Body of pancreas (tissue), 4 donors: ENCODE results near the gene CCNL2.

Source experiments
- POLR2A ChIP-seq, 3 donors: fragments of 450-650 bp; IDR thresholded peaks; one replicate each; pipeline ENCODE4 v1.6.1; 2016; ENCODE audit warnings: antibody characterized with exemption in 3 of 3, mild to moderate bottlenecking in 2 of 3
- TF ChIP-seq, protein P1 (sequence below), 7 experiments: fragments of 450-650 bp in 4 of 7; fragments of 200-600 bp in 3 of 7; sonication (generic) in 3 of 7; IDR thresholded peaks; one replicate each; pipeline ENCODE4 v1.5.1; 2016 to 2019; ENCODE audit warnings: antibody characterized with exemption in 7 of 7

DNA sequence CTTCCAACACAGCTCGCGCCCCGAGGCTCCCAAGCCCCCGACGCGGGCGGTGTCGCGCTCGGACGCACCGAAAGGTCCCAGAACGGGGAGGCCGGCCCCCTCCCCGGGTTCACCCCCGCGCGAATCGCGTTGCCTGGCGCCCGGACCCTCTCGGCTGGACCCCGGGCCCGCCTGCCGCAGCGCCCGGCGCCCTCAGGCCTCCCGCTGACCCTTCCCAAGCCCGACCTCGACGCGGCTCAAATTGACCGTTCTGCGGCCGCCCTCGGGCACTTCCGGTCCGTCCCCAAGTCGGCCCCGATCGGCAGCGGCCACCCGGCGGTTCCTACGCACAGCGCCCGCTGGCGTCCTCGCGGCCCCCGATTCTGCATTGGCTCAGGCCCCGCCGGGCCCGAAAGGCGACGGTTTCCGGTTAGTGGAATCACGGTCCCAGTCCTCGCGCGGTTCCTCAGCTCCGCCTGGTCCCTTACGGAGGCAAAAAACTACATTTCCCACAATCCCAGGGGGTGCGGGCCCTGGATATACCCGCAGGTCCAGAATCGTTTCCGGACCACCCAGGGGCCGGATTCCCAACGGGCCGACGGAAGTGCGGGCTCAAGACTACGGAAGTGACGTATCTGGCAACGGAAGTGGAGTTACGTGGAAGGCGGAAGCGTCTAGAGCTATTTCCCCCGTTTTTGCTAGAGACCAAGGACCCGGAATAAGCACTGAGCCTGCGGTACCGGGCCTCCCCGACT is 24.0 kb downstream of the CCNL2 start, which contains the start of gene AURKAIP1:
- TF ChIP-seq, protein P1, sequence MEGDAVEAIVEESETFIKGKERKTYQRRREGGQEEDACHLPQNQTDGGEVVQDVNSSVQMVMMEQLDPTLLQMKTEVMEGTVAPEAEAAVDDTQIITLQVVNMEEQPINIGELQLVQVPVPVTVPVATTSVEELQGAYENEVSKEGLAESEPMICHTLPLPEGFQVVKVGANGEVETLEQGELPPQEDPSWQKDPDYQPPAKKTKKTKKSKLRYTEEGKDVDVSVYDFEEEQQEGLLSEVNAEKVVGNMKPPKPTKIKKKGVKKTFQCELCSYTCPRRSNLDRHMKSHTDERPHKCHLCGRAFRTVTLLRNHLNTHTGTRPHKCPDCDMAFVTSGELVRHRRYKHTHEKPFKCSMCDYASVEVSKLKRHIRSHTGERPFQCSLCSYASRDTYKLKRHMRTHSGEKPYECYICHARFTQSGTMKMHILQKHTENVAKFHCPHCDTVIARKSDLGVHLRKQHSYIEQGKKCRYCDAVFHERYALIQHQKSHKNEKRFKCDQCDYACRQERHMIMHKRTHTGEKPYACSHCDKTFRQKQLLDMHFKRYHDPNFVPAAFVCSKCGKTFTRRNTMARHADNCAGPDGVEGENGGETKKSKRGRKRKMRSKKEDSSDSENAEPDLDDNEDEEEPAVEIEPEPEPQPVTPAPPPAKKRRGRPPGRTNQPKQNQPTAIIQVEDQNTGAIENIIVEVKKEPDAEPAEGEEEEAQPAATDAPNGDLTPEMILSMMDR (IDR thresholded peaks at IDR 0.05), result peak in 5 of 7 experiments; percentile 21 to 57 (median 53)
- TF ChIP-seq POLR2A (IDR thresholded peaks at IDR 0.05), result peak; percentile 10 to 83 (median 73)
